HG02588 (cell line): ENCODE measurements around the gene SKA3.
"Not testable (repeated sequence)": the region's sequence is repeated elsewhere in the genome, so short reads cannot be mapped to it uniquely, and the experiment has no call there.

Experiments
- ATAC-seq: cut with Tn5 transposase; IDR thresholded peaks from one replicate; pipeline ENCODE4 v1.9.1; 2021; ENCODE audit warnings: mild to moderate bottlenecking, moderate library complexity; ENCODE audit not compliant: unreplicated experiment

SKA3 gene

GRCh38 chr13:21171420-21171819, 4.9 kb downstream of the SKA3 start:
- ATAC-seq: no peak

- not testable (repeated sequence) for ATAC-seq
Observed at GRCh38 chr13:21165606-21166005, 10.7 kb downstream of the SKA3 start.

- no peak for ATAC-seq
Observed at GRCh38 chr13:21164631-21165030, 11.7 kb downstream of the SKA3 start.

DNA sequence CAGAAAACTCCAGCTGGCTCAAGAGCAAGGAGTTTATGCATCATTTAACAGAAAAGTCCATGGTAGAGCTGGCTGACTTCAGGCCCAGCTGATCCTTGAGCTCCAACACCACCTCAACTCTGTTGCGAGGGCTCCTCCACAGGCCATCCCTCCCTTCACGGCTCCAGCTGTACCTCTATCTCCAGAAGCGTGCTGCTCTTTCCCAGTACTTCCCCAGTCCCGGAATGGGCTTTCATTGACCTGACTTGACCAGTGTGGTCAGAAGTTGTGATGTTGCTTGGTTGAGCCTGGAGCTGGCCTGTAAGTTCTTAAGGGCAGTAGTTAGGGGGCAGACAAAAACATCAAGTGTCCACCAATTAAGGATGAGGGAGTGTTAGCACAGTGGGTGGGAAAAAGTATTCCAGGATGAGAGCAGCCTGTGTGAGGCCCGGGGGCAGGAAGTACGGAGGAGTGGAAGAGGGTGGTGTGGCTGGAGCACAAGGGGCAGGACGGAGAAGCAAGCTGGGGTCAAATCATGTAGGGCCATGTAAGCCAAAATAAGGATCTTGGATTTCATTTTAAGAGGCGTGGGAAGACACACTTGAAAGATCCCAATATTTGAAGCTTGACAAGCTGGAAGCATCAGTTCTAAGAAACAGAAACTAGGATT, 24.0 kb downstream of the SKA3 start:
- ATAC-seq: no peak

- ATAC-seq: no peak
Observed at GRCh38 chr13:21150013-21150412, 26.3 kb downstream of the SKA3 start.

GRCh38 chr13:21149568-21149967, 26.8 kb downstream of the SKA3 start:
- no peak for ATAC-seq

DNA sequence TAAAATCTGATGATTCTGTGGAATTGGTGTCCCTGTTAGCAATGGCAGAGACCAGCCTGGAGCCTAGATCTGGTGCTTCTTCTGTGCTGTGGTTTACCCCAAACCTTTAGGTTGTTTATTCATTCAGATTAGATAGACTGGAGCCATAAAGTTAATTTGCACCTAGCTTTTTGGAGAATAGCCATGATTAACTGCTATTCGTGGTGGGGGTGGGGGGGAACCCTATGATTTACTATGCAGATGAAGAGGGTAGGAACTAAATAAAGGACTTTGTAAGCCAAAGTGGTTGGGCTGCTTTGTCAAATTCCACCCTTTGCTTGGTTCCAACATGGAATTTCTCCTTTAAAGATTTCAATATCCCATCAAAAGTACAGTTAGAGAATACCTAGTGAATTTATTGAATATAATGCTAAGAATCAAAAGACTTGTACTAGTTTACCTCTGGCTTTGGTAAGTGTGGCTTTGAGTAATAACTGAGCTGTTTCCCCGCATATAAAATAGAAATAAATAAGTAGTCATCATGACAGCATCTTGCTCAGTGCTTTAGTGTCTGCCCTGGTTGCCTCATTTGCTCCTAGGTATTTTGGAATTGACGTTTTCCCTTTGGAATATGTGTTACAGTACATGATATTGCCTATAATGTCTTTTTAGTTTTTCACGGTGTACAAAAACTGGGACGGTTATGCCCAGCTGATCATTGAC, 27.6 kb downstream of the SKA3 start:
- ATAC-seq: no peak

- ATAC-seq: no peak
Observed at GRCh38 chr13:21147827-21148226, 28.5 kb downstream of the SKA3 start.

DNA sequence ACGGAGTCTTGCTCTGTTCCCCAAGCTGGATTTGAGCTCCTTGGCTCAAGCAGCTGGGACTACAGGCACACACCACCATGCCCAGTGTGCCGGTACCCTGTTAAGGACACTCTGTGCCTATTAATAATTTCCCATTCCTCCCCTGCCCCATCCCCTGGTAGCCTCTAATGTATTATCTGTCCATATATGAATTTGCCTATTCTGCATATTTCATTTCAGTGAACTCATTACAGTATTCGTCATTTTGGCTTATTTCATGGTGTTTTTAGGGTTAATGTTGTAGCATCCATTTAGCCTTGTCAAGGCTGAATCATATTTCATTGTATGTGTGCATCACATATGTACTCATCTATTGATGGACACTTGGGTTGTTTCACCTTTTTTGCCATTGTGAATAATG, 33.6 kb downstream of the SKA3 start:
- no peak for ATAC-seq

- no peak for ATAC-seq
Observed at GRCh38 chr13:21139374-21139773, 37.0 kb downstream of the SKA3 start.

- ATAC-seq: no peak
Observed at GRCh38 chr13:21138561-21138960, 37.8 kb downstream of the SKA3 start.

- no peak for ATAC-seq
Observed at GRCh38 chr13:21137696-21138095, 38.7 kb downstream of the SKA3 start.

DNA sequence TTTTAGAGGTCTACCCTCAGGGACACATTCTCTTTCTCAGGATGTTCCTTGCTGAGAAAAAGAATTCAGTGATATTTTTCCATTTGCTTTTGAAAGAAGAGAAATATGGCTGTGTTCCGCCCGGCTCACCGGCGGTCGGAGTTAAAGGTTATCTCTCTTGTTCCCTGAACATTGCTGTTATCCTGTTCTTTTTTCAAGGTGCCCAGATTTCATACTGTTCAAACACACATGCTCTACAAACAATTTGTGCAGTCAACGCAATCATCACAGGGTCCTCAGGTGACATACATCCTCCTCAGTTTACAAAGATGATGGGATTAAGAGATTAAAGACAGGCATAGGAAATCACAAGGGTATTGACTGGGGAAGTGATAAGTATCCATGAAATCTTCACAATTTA, 40.5 kb downstream of the SKA3 start:
- not testable (repeated sequence) for ATAC-seq

DNA sequence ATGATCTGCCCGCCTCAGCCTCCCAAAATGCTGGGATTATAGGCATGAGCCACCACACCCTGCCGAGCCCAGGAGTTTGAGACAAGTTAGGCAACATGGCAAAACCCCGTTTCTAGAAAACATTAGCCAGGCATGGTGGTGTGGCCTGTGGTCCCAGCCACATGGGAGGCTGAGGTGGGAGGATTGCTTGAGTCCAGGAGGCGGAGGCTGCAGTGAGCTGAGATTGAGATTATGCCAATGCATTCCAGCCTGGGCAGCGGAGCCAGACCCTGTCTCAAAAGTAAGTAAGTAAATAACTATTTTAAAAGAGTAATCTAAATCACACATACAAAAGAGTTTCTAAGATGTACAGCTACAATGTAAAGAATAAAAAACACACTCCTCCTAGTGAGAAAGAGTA, 41.9 kb downstream of the SKA3 start:
- no peak for ATAC-seq

- ATAC-seq: no peak
Observed at GRCh38 chr13:21133077-21133476, 43.3 kb downstream of the SKA3 start.

DNA sequence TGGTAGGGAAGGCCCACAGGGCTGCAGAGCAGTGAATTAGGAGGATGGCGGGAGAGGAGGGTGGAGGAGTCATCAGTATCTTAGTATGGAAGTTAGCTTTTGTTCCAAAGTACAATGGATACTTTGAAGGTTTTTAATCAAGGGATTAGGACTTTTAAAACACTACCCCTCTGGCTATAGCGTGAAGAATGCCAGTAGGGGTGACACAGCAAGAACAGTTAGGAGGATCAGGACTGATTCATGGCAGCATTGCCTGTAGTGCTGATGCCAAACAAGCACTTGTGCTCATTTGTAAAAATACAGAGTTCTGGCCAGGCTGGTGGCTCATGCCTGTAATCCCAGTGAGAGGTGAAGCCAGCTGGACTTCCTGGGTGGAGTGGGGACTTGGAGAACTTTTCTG, 46.2 kb downstream of the SKA3 start:
- ATAC-seq: no peak

DNA sequence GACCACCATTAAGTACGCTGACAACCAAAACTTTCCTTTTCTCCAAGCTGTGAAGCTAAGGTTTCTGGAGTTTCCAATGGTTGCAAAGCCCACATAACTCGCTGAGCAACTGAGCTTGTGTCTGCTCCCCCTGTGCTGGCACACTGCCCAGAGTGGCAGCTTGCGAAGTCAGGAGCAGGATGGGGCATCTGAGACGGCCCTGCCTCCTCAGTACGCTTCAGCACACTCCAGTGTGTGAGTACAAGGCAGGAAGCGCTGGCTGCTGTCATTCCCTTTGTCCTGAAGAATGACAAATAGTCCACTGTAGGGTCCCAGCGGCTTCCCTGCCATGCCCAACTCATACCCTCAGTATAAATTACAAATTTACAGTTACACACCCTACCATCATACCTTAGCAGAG, 51.5 kb downstream of the SKA3 start:
- ATAC-seq: no peak

GRCh38 chr13:21123956-21124355, 52.4 kb downstream of the SKA3 start:
- ATAC-seq: no peak

GRCh38 chr13:21121616-21122015, 54.7 kb downstream of the SKA3 start:
- no peak for ATAC-seq

GRCh38 chr13:21120191-21120590, 56.2 kb downstream of the SKA3 start:
- ATAC-seq: no peak

- ATAC-seq: no peak
Observed at GRCh38 chr13:21119526-21119925, 56.8 kb downstream of the SKA3 start.

- no peak for ATAC-seq
Observed at GRCh38 chr13:21118180-21118579, 58.2 kb downstream of the SKA3 start.
